Coronary artery (tissue), 2 donors: ENCODE data around the gene PAX6.

Experiments used
- DNase-seq: peaks from one replicate; pipeline ENCODE4 v3.0.0-alpha.2; 2017; ENCODE audit warnings: low spot score
- H3K27ac ChIP-seq, 2 donors: fragments of 200-600 bp; sonication (generic); one replicate each; pipeline ENCODE4 v1.5.1; 2016 to 2019
- H3K4me3 ChIP-seq: fragments of 200-600 bp; sonication (generic); 2 replicates; pipeline ENCODE4 v1.5.1; 2016; ENCODE audit warnings: mild to moderate bottlenecking, moderate library complexity
- TF ChIP-seq, protein P1 (sequence below): fragments of 200-600 bp; sonication (generic); IDR thresholded peaks from one replicate; pipeline ENCODE4 v1.5.1; 2019; ENCODE audit warnings: antibody characterized with exemption

The PAX6 gene

DNA sequence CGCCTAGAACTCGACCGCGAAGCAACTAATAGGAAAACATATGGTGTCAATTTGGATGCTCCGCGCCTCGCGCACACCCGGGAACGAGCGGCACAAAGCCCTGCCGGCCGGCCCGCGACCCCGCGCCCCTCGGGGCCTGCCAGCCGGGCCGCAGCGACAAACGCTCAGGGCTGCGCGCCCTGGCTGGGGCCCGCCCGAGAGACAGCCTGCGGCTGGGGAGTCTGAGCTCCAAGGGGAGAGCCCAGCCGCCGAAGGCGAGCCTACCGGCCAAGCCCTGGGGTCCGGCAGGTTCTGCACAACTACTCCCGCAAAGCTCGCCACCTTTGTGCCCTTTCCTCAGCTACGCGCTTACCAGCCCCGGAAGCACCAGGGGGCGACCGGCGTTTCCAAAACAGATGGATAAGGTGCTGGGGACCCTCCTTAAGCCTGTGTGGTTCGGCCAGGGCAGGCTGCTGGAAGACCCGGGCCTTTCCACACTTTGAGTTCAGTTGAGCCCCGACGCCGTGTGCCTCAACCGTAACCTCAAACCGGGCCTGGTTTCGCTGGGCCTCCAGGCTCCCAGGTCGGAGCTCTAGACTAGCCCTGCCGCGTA, 6.0 kb downstream of the PAX6 start:
- TF ChIP-seq, protein P1, sequence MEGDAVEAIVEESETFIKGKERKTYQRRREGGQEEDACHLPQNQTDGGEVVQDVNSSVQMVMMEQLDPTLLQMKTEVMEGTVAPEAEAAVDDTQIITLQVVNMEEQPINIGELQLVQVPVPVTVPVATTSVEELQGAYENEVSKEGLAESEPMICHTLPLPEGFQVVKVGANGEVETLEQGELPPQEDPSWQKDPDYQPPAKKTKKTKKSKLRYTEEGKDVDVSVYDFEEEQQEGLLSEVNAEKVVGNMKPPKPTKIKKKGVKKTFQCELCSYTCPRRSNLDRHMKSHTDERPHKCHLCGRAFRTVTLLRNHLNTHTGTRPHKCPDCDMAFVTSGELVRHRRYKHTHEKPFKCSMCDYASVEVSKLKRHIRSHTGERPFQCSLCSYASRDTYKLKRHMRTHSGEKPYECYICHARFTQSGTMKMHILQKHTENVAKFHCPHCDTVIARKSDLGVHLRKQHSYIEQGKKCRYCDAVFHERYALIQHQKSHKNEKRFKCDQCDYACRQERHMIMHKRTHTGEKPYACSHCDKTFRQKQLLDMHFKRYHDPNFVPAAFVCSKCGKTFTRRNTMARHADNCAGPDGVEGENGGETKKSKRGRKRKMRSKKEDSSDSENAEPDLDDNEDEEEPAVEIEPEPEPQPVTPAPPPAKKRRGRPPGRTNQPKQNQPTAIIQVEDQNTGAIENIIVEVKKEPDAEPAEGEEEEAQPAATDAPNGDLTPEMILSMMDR: no peak
- H3K4me3 ChIP-seq: peak overlapping the region; percentile 49
- no peak for DNase-seq
- no peak overlapping the region for H3K27ac ChIP-seq

DNA sequence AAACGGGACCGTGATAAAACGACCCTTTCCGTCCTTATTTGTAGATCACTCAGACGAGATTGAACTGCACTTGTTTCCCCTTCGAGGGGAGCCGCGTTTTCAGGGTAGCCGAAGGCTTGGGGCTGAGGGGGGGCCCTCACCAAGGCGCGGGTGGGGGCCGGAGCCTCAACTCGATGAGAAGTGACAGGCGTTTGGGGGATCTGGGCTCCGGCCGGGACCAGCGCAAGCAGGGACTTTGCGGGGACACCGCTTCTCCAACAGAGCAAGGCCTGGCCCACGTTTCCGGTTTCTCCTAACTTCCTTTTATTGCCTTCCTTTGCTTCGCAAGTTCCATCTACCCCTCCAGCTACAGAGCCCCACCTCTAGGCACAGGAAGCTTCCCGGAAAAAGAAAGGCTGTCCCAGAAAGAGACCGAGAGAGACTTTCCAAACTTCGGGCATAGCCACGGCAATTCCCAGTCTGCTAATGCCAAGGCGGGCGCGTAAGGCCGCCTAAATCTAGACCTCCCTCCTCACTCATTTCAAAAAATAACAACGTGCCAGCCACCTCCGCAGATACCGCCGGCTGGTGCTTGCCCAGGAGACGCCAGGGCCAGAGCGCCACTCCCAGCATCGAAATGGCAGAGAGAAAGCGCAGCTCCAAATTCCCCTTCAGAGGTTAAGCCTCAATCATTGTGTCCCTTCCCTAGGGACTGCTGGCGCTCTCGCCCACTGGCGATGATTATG, 6.6 kb downstream of the PAX6 start:
- TF ChIP-seq, protein P1: no peak
- Histone ChIP-seq H3K27ac (no peak overlapping the region), H3K4me3 (peak overlapping the region; percentile 49)
- DNase-seq: no peak

DNA sequence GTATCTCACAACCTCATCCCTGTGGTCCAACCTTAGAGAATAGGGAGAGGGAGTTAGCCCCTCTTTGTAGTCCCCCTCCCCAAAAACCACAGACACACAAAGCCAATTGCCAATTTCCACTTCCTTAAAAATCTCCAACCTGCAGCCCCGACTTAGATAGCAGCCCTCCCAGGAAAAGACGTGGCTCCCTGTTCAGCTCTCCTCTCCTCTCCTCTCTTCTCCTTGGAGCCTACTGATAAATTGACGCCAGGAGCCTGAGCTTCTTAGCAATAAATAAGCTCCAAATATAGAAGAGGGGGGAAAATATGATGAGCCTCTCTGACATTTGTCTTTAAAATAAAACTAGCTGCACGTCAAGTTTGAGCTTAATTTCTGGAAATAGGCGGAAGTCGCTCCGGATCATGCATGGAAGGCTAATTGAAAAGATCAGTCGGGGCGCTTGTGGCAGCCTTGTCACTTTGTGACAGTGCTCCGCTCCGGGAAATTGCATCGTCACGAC, 7.3 kb downstream of the PAX6 start:
- no peak overlapping the region for H3K4me3 ChIP-seq
- H3K27ac ChIP-seq: no peak overlapping the region
- TF ChIP-seq, protein P1: no peak
- no peak for DNase-seq

DNA sequence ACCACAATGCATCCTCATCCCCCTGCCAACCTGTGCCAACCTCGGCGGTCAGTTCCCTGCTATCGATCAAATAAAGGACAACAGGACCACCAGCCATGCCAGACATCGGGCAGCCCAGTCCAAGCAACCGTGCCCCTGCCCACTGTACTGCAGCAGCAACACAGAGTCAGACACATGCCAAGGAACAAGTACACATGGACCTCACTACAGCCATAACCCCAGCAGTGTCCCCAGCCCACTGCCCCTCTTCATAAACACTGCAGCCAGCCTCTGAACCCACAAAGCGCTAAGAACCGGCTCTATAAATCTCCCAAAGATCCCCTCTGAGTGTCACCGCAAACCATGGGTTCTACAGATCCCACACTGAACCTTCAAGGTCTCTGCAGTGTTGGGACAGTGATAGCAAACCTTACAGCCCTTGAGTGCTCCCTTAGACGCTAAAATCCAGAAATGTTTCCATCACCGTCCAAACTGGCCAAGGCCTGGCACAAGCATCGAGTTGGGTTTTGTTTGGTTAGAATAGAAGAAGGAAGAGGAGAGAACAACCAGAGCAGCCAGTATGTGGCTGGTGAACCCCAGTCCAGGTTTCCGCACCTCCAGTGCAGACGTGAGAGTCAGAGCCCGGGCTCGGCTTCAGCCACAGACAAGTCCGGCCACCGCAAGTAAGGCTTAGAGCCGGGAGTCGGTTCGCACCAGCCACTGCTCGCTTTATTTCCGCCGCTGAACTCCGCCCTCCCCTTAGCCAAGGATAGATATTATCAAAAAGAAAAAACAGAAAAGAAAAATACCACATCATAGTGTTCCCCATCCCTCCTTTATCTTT, 7.9 kb downstream of the PAX6 start:
- TF ChIP-seq, protein P1: no peak
- Histone ChIP-seq H3K4me3 (no peak overlapping the region), H3K27ac (no peak overlapping the region)
- no peak for DNase-seq

DNA sequence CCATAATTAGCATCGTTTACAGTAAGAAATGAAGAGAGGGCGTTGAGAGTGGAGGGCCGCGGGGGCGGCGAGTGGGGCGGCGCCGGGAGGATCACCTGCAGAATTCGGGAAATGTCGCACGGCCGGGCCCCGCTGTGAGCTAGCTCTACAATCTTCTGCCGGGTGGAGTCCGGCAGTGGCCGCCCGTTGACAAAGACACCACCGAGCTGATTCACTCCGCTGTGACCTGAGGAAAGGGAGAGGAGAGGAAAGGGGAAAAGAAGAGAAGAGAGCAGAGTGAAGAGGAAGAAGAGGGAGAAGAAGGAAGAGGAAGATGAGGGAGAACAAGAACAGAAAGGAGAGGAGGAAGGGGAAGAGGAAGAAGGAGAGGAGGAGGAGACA, 8.5 kb downstream of the PAX6 start:
- no peak overlapping the region for H3K27ac ChIP-seq
- TF ChIP-seq, protein P1: no peak
- no peak for DNase-seq
- H3K4me3 ChIP-seq: no peak overlapping the region

DNA sequence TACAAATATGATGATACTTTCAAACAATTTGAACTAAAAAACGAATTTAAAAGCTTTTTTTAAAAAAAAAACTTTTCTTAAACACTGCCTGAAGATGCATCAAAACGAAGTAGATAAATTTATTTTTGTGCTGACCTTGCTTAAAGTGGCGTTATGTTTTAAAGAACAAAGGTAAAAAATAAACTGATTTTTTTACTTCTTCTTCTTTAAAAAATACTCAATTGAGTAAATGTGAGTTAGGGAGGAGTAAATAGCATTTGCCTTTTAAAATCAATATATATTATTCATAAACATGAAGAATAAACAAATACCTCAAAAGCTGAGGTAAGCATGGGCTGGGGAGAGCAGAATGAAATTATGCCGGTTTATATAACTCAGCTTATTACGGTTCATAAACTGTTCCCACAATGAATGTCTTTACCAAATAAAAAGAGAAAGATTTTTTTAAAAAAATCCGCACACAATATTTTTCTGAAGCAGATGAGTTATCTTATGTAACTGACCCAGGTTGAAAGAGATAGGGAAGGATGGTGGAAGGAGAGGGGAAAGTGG, 9.0 kb downstream of the PAX6 start:
- DNase-seq: no peak
- TF ChIP-seq, protein P1: no peak
- Histone ChIP-seq H3K4me3 (no peak overlapping the region), H3K27ac (no peak overlapping the region)
